HepG2 (cell line): ENCODE results near the gene PLEKHG4. TPM values are rescaled to one million over a fixed set of nuclear protein-coding genes. Genes with fewer than 3 reads are reported as not detected.

Experiments used
- ATAC-seq: fragments of 200-7000 bp; cut with Tn5 transposase; 3 replicates; pipeline ENCODE4 v1.9.1; 2020; ENCODE audit warnings: mild to moderate bottlenecking, moderate library complexity
- BruUV-seq: library from RNA; stranded (reverse); fragments of 400-500 nt; replicated peaks from 2 replicates; lab custom pipeline; 2021; lab: Mats Ljungman, UMichigan
- CTCF ChIA-PET: fragments of 300-600 bp; formaldehyde crosslinking; extraction: SDS; loops from one replicate; lab custom pipeline; 2021; ENCODE audit warnings: low total read pairs, inconsistent platforms, low intra/inter-chr PET ratio; lab: Yijun Ruan, JAX
- POLR2A ChIA-PET: fragments of 350-600 bp; sonication (Branson Sonifier 250); formaldehyde crosslinking; loops from one replicate; lab custom pipeline; 2020; ENCODE audit warnings: antibody characterized with exemption, inconsistent platforms; lab: Yijun Ruan, JAX
- DNase-seq: peaks from one replicate; pipeline ENCODE4 v3.0.0-alpha.2; 2015; ENCODE audit warnings: low spot score
- FAIRE-seq: peaks from 3 replicates; lab custom pipeline; 2011; peaks lifted over from hg19 to GRCh38; lab: Jason Lieb, UNC
- H2AFZ ChIP-seq: one replicate; pipeline ENCODE4 v1.6.1; 2011; ENCODE audit warnings: low read length, inconsistent platforms
- H3K27ac ChIP-seq: fragments of 300-600 bp; 3 replicates; pipeline ENCODE4 v1.8.0; 2011; ENCODE audit warnings: mixed run types, mild to moderate bottlenecking, mixed read lengths, low read length, inconsistent platforms; ENCODE audit not compliant: insufficient read depth; ENCODE audit errors: extremely low read length
- H3K27me3 ChIP-seq, 2 experiments: fragments of 200-600 bp in 1 of 2; 2 replicates in 1 of 2; 3 replicates in 1 of 2; pipeline versions ENCODE4 v1.6.0 to v1.8.0; 2011; ENCODE audit warnings: low read length in 2 of 2, mild to moderate bottlenecking in 2 of 2, moderate library complexity in 2 of 2, inconsistent platforms in 1 of 2; ENCODE audit not compliant: insufficient read depth in 2 of 2, control insufficient read depth in 1 of 2
- H3K36me3 ChIP-seq, 2 experiments: fragments of 200-600 bp in 1 of 2; replicated peaks in 1 of 2; 2 replicates in 1 of 2; 3 replicates in 1 of 2; pipeline versions ENCODE4 v1.5.1 to v1.8.0; 2011; ENCODE audit warnings: low read length in 2 of 2, inconsistent platforms in 1 of 2; ENCODE audit not compliant: insufficient read depth in 2 of 2, control insufficient read depth in 1 of 2
- H3K4me1 ChIP-seq: 2 replicates; pipeline ENCODE4 v1.5.1; 2012; ENCODE audit warnings: low read length, inconsistent platforms; ENCODE audit not compliant: insufficient read depth
- H3K4me2 ChIP-seq: 2 replicates; pipeline ENCODE4 v1.6.0; 2011; ENCODE audit warnings: low read depth, low read length, inconsistent platforms
- H3K4me3 ChIP-seq, 3 experiments: fragments of 200-600 bp in 1 of 3; sonication (generic), shearing (Covaris generic) in 1 of 3; replicated peaks in 1 of 3; 2 replicates each; pipeline ENCODE4 v1.5.1; 2011 to 2016; ENCODE audit warnings: low read length in 3 of 3, inconsistent platforms in 2 of 3, low read depth in 2 of 3, mild to moderate bottlenecking in 2 of 3, control low read depth in 1 of 3, mixed read lengths in 1 of 3; ENCODE audit not compliant: insufficient read depth in 1 of 3
- H3K79me2 ChIP-seq: one replicate; pipeline ENCODE4 v1.6.1; 2011; ENCODE audit warnings: low read length, inconsistent platforms; ENCODE audit not compliant: insufficient read depth
- H3K9ac ChIP-seq: 2 replicates; pipeline ENCODE4 v1.6.0; 2011; ENCODE audit warnings: mild to moderate bottlenecking, low read depth, low read length, inconsistent platforms; ENCODE audit not compliant: insufficient read depth
- H3K9me3 ChIP-seq: 2 replicates; pipeline ENCODE4 v1.5.1; 2012; ENCODE audit warnings: mild to moderate bottlenecking, low read length
- H4K20me1 ChIP-seq: 2 replicates; pipeline ENCODE4 v1.6.0; 2011; ENCODE audit warnings: inconsistent platforms, mild to moderate bottlenecking, low read length, moderate library complexity; ENCODE audit not compliant: insufficient read depth
- ADNP ChIP-seq: sonication (generic); formaldehyde crosslinking; IDR thresholded peaks from 2 replicates; pipeline ENCODE4 v1.4.0; 2020; ENCODE audit warnings: missing genetic modification reagents
- DNMT1 ChIP-seq: sonication (generic); formaldehyde crosslinking; IDR thresholded peaks from 2 replicates; pipeline ENCODE4 v1.5.1; 2020; ENCODE audit warnings: mild to moderate bottlenecking, missing genetic modification reagents
- GMEB1 ChIP-seq: sonication (generic); formaldehyde crosslinking; IDR thresholded peaks from 2 replicates; pipeline ENCODE4 v1.5.1; 2020; ENCODE audit warnings: missing genetic modification reagents, mild to moderate bottlenecking, borderline replicate concordance
- HNRNPL ChIP-seq: fragments of 200-400 bp; formaldehyde crosslinking; IDR thresholded peaks from 2 replicates; pipeline ENCODE4 v1.6.1; 2017; ENCODE audit warnings: mild to moderate bottlenecking, low read depth, low read length
- KLF6 ChIP-seq: IDR thresholded peaks from 2 replicates; pipeline ENCODE4 v1.8.0; 2016; ENCODE audit warnings: missing biosample characterization, missing genetic modification reagents
- MEIS2 ChIP-seq: sonication (generic); formaldehyde crosslinking; IDR thresholded peaks from 2 replicates; pipeline ENCODE4 v1.9.0; 2021; ENCODE audit warnings: mild to moderate bottlenecking, missing genetic modification reagents
- NFE2L2 ChIP-seq: fragments of 150-350 bp; IDR thresholded peaks from 2 replicates; pipeline ENCODE4 v1.6.1; 2014; ENCODE audit warnings: low read length
- SRSF1 ChIP-seq: fragments of 200-400 bp; formaldehyde crosslinking; optimal IDR thresholded peaks from 2 replicates; pipeline ENCODE3; 2017; ENCODE audit warnings: mild to moderate bottlenecking, low read depth, low read length, moderate library complexity
- THYN1 ChIP-seq: sonication (generic); formaldehyde crosslinking; IDR thresholded peaks from 2 replicates; pipeline ENCODE4 v1.8.1; 2023; ENCODE audit warnings: low read depth, mild to moderate bottlenecking, moderate library complexity, missing genetic modification reagents, borderline replicate concordance
- TSC22D2 ChIP-seq: sonication (generic); formaldehyde crosslinking; IDR thresholded peaks from 2 replicates; pipeline ENCODE4 v1.5.1; 2020; ENCODE audit warnings: missing genetic modification reagents, mild to moderate bottlenecking, borderline replicate concordance
- ZNF33B ChIP-seq: sonication (generic); formaldehyde crosslinking; IDR thresholded peaks from 2 replicates; pipeline ENCODE4 v1.5.1; 2020; ENCODE audit warnings: mild to moderate bottlenecking, missing genetic modification reagents
- ZNF546 ChIP-seq: sonication (generic); formaldehyde crosslinking; conservative IDR thresholded peaks from 2 replicates; pipeline ENCODE4 v1.8.1; 2023; ENCODE audit warnings: mild to moderate bottlenecking, missing genetic modification reagents
- ZNF547 ChIP-seq: sonication (generic); formaldehyde crosslinking; IDR thresholded peaks from 2 replicates; pipeline ENCODE4 v1.5.1; 2020; ENCODE audit warnings: mild to moderate bottlenecking, missing genetic modification reagents
- ZNF563 ChIP-seq: sonication (generic); formaldehyde crosslinking; IDR thresholded peaks from 2 replicates; pipeline ENCODE4 v1.8.0; 2022; ENCODE audit warnings: mild to moderate bottlenecking, moderate library complexity, missing genetic modification reagents
- ZNF570 ChIP-seq: sonication (generic); formaldehyde crosslinking; IDR thresholded peaks from 2 replicates; pipeline ENCODE4 v1.4.0; 2020; ENCODE audit warnings: mild to moderate bottlenecking, missing genetic modification reagents, borderline replicate concordance
- ZNF790 ChIP-seq: sonication (generic); formaldehyde crosslinking; IDR thresholded peaks from 2 replicates; pipeline ENCODE4 v1.8.0; 2022; ENCODE audit warnings: missing genetic modification reagents, mild to moderate bottlenecking, borderline replicate concordance
- WGBS: methylation state at CpG from one replicate; pipeline ENCODE4 v1.1.6; 2017; ENCODE audit warnings: low lambda C conversion rate; 5-methylcytosine and 5-hydroxymethylcytosine counted together
- in situ Hi-C: cut with HindIII; loops from 2 replicates; pipeline ENCODE4 v1.10.0; 2017; ENCODE audit warnings: low pct_unique_long_range_greater_than_20kb; ENCODE audit not compliant: extremely low pct_ligation_motif_present
- intact Hi-C: fragments of 100-400 bp; cut with micrococcal nuclease; formaldehyde crosslinking; loops from one replicate; pipeline ENCODE4 v1.10.0; 2022; ENCODE audit not compliant: unreplicated experiment
- polyA plus RNA-seq, 8 experiments: library from polyadenylated mRNA; depleted of rRNA in 3 of 8; stranded (reverse) in 7 of 8; unstranded in 1 of 8; fragments of >200 nt; fragmentation: Illumina TruSeq in 4 of 8; extraction: Trizol in 4 of 8; gene quantifications; 2 replicates each; pipeline versions ENCODE4 v1.2.1 to v1.2.3, GENCODE V29; 2011 to 2016; ENCODE audit warnings: low read depth in 4 of 8, missing spikeins in 1 of 8, mixed read lengths in 1 of 8; ENCODE audit not compliant: insufficient read depth in 1 of 8
- total RNA-seq, 5 experiments: library from RNA; depleted of rRNA; stranded (reverse); fragments of >200 nt; fragmentation: Illumina TruSeq; extraction: Trizol; gene quantifications; 2 replicates each; pipeline ENCODE4 v1.2.3, GENCODE V29; 2016; ENCODE audit warnings: low read depth in 1 of 5
- TF ChIP-seq, protein P1 (sequence below): sonication (generic); formaldehyde crosslinking; IDR thresholded peaks from 2 replicates; pipeline ENCODE4 v1.4.0; 2020; ENCODE audit warnings: missing genetic modification reagents, borderline replicate concordance
- TF ChIP-seq, protein P2 (sequence below): sonication (generic); formaldehyde crosslinking; IDR thresholded peaks from 2 replicates; pipeline ENCODE4 v1.8.0; 2022; ENCODE audit warnings: mild to moderate bottlenecking, missing genetic modification reagents, moderate library complexity
- TF ChIP-seq, protein P3 (sequence below): sonication (generic); formaldehyde crosslinking; IDR thresholded peaks from 2 replicates; pipeline ENCODE4 v1.5.0; 2020; ENCODE audit warnings: mild to moderate bottlenecking, missing genetic modification reagents

Gene PLEKHG4
- total and polyA plus RNA-seq, 2 of the 13 experiments (the other 11 are each of a cell fraction or from before 2014, with no cell fraction given) = 7.1 to 13.6 TPM

GRCh38 chr16:67255553-67256221 lies 23.6 kb upstream of the PLEKHG4 start:
- peaks cover 13% of the 10 kb centered on the region for H3K4me1 ChIP-seq
- intact Hi-C loops = no loop called here
- BruUV-seq = no TSS peak
- no peak for DNase-seq
- in situ Hi-C loops = no loop called here
- FAIRE-seq = no peak
- peaks cover 0 to 1% of the 10 kb centered on the region in 2 experiments; a peak in 1 of 5 replicates for H3K27me3 ChIP-seq
- no peak for ATAC-seq
- TF ChIP-seq ZNF570 (CRISPR knock-in tag) (no peak), HNRNPL (no peak), ZNF563 (no peak), ZNF546 (CRISPR knock-in tag) (no peak), TSC22D2 (CRISPR knock-in tag) (no peak), ZNF33B (CRISPR knock-in tag) (no peak), DNMT1 (CRISPR knock-in tag) (no peak), NFE2L2 (no peak), KLF6 (CRISPR knock-in tag) (no peak), ZNF547 (CRISPR knock-in tag) (no peak), ZNF790 (CRISPR knock-in tag) (no peak), GMEB1 (CRISPR knock-in tag) (no peak), SRSF1 (no peak), THYN1 (no peak), MEIS2 (CRISPR knock-in tag) (no peak), ADNP (CRISPR knock-in tag) (no peak)
- TF ChIP-seq, protein P1, sequence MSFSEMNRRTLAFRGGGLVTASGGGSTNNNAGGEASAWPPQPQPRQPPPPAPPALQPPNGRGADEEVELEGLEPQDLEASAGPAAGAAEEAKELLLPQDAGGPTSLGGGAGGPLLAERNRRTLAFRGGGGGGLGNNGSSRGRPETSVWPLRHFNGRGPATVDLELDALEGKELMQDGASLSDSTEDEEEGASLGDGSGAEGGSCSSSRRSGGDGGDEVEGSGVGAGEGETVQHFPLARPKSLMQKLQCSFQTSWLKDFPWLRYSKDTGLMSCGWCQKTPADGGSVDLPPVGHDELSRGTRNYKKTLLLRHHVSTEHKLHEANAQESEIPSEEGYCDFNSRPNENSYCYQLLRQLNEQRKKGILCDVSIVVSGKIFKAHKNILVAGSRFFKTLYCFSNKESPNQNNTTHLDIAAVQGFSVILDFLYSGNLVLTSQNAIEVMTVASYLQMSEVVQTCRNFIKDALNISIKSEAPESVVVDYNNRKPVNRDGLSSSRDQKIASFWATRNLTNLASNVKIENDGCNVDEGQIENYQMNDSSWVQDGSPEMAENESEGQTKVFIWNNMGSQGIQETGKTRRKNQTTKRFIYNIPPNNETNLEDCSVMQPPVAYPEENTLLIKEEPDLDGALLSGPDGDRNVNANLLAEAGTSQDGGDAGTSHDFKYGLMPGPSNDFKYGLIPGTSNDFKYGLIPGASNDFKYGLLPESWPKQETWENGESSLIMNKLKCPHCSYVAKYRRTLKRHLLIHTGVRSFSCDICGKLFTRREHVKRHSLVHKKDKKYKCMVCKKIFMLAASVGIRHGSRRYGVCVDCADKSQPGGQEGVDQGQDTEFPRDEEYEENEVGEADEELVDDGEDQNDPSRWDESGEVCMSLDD (CRISPR knock-in tag) = no peak
- TF ChIP-seq, protein P2, sequence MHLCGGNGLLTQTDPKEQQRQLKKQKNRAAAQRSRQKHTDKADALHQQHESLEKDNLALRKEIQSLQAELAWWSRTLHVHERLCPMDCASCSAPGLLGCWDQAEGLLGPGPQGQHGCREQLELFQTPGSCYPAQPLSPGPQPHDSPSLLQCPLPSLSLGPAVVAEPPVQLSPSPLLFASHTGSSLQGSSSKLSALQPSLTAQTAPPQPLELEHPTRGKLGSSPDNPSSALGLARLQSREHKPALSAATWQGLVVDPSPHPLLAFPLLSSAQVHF (CRISPR knock-in tag) = no peak
- TF ChIP-seq, protein P3, sequence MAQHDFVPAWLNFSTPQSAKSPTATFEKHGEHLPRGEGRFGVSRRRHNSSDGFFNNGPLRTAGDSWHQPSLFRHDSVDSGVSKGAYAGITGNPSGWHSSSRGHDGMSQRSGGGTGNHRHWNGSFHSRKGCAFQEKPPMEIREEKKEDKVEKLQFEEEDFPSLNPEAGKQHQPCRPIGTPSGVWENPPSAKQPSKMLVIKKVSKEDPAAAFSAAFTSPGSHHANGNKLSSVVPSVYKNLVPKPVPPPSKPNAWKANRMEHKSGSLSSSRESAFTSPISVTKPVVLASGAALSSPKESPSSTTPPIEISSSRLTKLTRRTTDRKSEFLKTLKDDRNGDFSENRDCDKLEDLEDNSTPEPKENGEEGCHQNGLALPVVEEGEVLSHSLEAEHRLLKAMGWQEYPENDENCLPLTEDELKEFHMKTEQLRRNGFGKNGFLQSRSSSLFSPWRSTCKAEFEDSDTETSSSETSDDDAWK (CRISPR knock-in tag) = no peak
- no peaks in the 10 kb centered on the region for H3K36me3 ChIP-seq
- no peak overlapping the region for H3K4me3 ChIP-seq
- H4K20me1 ChIP-seq = no peaks in the 10 kb centered on the region
- no peak overlapping the region for H3K27ac ChIP-seq
- H3K79me2 ChIP-seq = no peaks in the 10 kb centered on the region
- 79% methylated on average over 12 of the region's 17 CpGs for WGBS
- no peaks in the 10 kb centered on the region for H3K9me3 ChIP-seq
- no peak overlapping the region for H3K4me2 ChIP-seq
- H2AFZ ChIP-seq = no peak overlapping the region
- no peak overlapping the region for H3K9ac ChIP-seq
- POLR2A ChIA-PET = no interaction called here
- CTCF ChIA-PET = no interaction called here
